ENCODE results near the gene DOHH. TPM values are rescaled to one million over a fixed set of nuclear protein-coding genes. Genes with fewer than 3 reads are reported as not detected.

DOHH gene
- total and polyA plus RNA-seq, 2 experiments from 2014 or later: 19.0 to 34.7 TPM

DNA sequence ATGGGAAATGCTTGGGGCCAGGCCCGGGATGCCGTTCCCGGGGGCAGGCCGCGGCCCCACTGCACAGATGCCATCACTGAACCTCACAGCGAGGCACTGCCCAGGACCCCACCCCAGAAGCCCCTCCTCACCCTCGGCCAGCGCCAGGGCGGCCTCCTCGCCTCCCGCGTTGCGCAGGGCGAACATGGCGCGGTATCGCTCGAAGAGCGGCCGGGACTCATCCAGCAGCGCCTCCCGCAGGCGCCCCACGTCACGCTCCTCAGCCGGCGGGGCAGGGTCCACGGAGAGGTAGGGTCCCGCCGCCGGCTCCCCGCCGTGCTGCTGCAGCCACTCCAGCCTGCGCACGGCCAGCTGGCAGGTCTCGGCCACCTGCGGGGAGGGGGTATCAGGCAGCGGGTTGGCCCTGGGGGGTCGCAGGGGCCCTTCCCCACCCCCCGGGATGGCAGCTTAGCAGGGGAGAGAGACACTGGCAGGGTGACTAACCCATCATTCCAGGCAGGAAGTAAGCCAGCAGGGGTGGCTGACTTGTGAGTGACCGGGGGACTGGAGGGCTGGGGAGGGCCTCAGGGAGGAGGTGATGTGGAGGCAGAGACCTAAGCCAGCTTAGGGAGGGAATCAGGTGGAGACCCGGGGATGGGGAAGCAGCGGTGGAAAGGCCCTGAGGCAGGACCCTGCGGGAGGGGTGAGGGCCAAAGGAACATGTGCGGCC, 8.2 kb downstream of the DOHH start:
- Mint-ChIP-seq H3K27ac (no peak overlapping the region), H3K4me1 (no peaks in the 10 kb centered on the region), H3K9me3 (no peaks in the 10 kb centered on the region), H3K4me3 (no peak overlapping the region; the same call in 2 of the 3 replicates), H3K27me3 (ENCODE audit: insufficient read depth, low read depth, poor library complexity) (peaks cover 8% of the 10 kb centered on the region), H3K36me3 (ENCODE audit: low read depth) (peaks cover 41% of the 10 kb centered on the region)
- Histone ChIP-seq H4K20me1 (replicated peaks; ENCODE audit: insufficient read depth) (no peaks in the 10 kb centered on the region), H3K4me3 (no peak overlapping the region), H3K79me2 (replicated peaks; ENCODE audit: insufficient read depth) (no peaks in the 10 kb centered on the region), H3K9me2 (ENCODE audit: insufficient read depth) (no peaks in the 10 kb centered on the region), H3F3A (replicated peaks; ENCODE audit: low read depth) (0 out of 2 replicates have a peak, but pooled peaks cover 4% of the 10 kb centered on the region), H3K4me1 (ENCODE audit: insufficient read depth) (no peaks in the 10 kb centered on the region), H3K27me3 (ENCODE audit: insufficient read depth) (no peaks in the 10 kb centered on the region), H3K4me2 (no peak overlapping the region), H3K27ac (ENCODE audit: low read depth) (no peak overlapping the region), H3K36me3 (ENCODE audit: insufficient read depth) (peaks cover 5% of the 10 kb centered on the region; the same call in 1 of the 2 replicates), H2AFZ (no peak overlapping the region)
- no peak for DNase-seq (ENCODE audit: low spot score)
- no peak for ATAC-seq
- TF ChIP-seq, protein P1, sequence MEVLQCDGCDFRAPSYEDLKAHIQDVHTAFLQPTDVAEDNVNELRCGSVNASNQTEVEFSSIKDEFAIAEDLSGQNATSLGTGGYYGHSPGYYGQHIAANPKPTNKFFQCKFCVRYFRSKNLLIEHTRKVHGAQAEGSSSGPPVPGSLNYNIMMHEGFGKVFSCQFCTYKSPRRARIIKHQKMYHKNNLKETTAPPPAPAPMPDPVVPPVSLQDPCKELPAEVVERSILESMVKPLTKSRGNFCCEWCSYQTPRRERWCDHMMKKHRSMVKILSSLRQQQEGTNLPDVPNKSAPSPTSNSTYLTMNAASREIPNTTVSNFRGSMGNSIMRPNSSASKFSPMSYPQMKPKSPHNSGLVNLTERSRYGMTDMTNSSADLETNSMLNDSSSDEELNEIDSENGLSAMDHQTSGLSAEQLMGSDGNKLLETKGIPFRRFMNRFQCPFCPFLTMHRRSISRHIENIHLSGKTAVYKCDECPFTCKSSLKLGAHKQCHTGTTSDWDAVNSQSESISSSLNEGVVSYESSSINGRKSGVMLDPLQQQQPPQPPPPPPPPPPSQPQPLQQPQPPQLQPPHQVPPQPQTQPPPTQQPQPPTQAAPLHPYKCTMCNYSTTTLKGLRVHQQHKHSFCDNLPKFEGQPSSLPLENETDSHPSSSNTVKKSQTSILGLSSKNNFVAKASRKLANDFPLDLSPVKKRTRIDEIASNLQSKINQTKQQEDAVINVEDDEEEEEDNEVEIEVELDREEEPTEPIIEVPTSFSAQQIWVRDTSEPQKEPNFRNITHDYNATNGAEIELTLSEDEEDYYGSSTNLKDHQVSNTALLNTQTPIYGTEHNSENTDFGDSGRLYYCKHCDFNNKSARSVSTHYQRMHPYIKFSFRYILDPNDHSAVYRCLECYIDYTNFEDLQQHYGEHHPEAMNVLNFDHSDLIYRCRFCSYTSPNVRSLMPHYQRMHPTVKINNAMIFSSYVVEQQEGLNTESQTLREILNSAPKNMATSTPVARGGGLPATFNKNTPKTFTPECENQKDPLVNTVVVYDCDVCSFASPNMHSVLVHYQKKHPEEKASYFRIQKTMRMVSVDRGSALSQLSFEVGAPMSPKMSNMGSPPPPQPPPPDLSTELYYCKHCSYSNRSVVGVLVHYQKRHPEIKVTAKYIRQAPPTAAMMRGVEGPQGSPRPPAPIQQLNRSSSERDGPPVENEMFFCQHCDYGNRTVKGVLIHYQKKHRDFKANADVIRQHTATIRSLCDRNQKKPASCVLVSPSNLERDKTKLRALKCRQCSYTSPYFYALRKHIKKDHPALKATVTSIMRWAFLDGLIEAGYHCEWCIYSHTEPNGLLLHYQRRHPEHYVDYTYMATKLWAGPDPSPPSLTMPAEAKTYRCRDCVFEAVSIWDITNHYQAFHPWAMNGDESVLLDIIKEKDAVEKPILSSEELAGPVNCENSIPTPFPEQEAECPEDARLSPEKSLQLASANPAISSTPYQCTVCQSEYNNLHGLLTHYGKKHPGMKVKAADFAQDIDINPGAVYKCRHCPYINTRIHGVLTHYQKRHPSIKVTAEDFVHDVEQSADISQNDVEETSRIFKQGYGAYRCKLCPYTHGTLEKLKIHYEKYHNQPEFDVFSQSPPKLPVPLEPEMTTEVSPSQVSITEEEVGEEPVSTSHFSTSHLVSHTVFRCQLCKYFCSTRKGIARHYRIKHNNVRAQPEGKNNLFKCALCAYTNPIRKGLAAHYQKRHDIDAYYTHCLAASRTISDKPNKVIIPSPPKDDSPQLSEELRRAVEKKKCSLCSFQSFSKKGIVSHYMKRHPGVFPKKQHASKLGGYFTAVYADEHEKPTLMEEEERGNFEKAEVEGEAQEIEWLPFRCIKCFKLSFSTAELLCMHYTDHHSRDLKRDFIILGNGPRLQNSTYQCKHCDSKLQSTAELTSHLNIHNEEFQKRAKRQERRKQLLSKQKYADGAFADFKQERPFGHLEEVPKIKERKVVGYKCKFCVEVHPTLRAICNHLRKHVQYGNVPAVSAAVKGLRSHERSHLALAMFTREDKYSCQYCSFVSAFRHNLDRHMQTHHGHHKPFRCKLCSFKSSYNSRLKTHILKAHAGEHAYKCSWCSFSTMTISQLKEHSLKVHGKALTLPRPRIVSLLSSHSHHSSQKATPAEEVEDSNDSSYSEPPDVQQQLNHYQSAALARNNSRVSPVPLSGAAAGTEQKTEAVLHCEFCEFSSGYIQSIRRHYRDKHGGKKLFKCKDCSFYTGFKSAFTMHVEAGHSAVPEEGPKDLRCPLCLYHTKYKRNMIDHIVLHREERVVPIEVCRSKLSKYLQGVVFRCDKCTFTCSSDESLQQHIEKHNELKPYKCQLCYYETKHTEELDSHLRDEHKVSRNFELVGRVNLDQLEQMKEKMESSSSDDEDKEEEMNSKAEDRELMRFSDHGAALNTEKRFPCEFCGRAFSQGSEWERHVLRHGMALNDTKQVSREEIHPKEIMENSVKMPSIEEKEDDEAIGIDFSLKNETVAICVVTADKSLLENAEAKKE (CRISPR knock-in tag; IDR thresholded peaks at IDR 0.05): no peak
- TF ChIP-seq, protein P2, sequence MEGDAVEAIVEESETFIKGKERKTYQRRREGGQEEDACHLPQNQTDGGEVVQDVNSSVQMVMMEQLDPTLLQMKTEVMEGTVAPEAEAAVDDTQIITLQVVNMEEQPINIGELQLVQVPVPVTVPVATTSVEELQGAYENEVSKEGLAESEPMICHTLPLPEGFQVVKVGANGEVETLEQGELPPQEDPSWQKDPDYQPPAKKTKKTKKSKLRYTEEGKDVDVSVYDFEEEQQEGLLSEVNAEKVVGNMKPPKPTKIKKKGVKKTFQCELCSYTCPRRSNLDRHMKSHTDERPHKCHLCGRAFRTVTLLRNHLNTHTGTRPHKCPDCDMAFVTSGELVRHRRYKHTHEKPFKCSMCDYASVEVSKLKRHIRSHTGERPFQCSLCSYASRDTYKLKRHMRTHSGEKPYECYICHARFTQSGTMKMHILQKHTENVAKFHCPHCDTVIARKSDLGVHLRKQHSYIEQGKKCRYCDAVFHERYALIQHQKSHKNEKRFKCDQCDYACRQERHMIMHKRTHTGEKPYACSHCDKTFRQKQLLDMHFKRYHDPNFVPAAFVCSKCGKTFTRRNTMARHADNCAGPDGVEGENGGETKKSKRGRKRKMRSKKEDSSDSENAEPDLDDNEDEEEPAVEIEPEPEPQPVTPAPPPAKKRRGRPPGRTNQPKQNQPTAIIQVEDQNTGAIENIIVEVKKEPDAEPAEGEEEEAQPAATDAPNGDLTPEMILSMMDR (conservative IDR thresholded peaks at IDR 0.05; ENCODE audit: low read depth in 2 of 2): 0 out of 4 replicates have a peak, but pooled peaks of 1 of the 2 experiments have one; percentile 6
